GM23338 (cell line): ENCODE measurements around the gene NGLY1. TPM values are rescaled to one million over a fixed set of nuclear protein-coding genes. Genes with fewer than 3 reads are reported as not detected.

Source experiments
- ATAC-seq: fragments of 200-7000 bp; cut with Tn5 transposase; 3 replicates; pipeline ENCODE4 v1.9.1; 2020
- DNase-seq: peaks from one replicate; pipeline ENCODE4 v3.0.0-alpha.2; 2015; ENCODE audit warnings: low spot score
- H2AFZ ChIP-seq: fragments of 200-600 bp; sonication (generic); 2 replicates; pipeline ENCODE4 v1.8.0; 2016; ENCODE audit warnings: antibody characterized with exemption, mild to moderate bottlenecking, moderate library complexity
- H3F3A ChIP-seq: fragments of 200-600 bp; sonication (generic); replicated peaks from 2 replicates; pipeline ENCODE4 v1.8.0; 2017; ENCODE audit warnings: antibody characterized with exemption, mixed run types, low read depth
- H3K27ac ChIP-seq: fragments of 200-600 bp; sonication (generic); 2 replicates; pipeline ENCODE4 v1.6.1; 2016; ENCODE audit warnings: low read depth
- H3K27me3 ChIP-seq: fragments of 200-600 bp; sonication (generic); 2 replicates; pipeline ENCODE4 v1.8.0; 2016; ENCODE audit warnings: mild to moderate bottlenecking, mixed run types, moderate library complexity; ENCODE audit not compliant: insufficient read depth
- H3K36me3 ChIP-seq: fragments of 200-600 bp; sonication (generic); 2 replicates; pipeline ENCODE4 v1.8.0; 2016; ENCODE audit warnings: mild to moderate bottlenecking; ENCODE audit not compliant: insufficient read depth
- H3K4me1 ChIP-seq: fragments of 200-600 bp; sonication (generic); 2 replicates; pipeline ENCODE4 v1.8.0; 2016; ENCODE audit warnings: mild to moderate bottlenecking, moderate library complexity; ENCODE audit not compliant: insufficient read depth
- H3K4me2 ChIP-seq: fragments of 200-600 bp; sonication (generic); 2 replicates; pipeline ENCODE4 v1.7.1; 2017; ENCODE audit warnings: mixed run types
- H3K4me3 ChIP-seq: fragments of 200-600 bp; sonication (generic); 2 replicates; pipeline ENCODE4 v1.6.1; 2016; ENCODE audit warnings: mixed run types
- H3K79me2 ChIP-seq: fragments of 200-600 bp; sonication (generic); replicated peaks from 2 replicates; pipeline ENCODE4 v1.8.0; 2017; ENCODE audit warnings: mild to moderate bottlenecking; ENCODE audit not compliant: insufficient read depth
- H3K9me2 ChIP-seq: fragments of 200-600 bp; sonication (generic); 2 replicates; pipeline ENCODE4 v1.8.0; 2017; ENCODE audit not compliant: insufficient read depth
- H4K20me1 ChIP-seq: fragments of 200-600 bp; sonication (generic); replicated peaks from 2 replicates; pipeline ENCODE4 v1.8.0; 2017; ENCODE audit warnings: mild to moderate bottlenecking; ENCODE audit not compliant: insufficient read depth
- H3K27ac Mint-ChIP-seq: 2 replicates; pipeline ENCODE4 v1.8.0; 2020; ENCODE audit warnings: inconsistent platforms, mild to moderate bottlenecking, moderate library complexity, mixed read lengths
- H3K27me3 Mint-ChIP-seq: 3 replicates; pipeline ENCODE4 v1.8.0; 2022; ENCODE audit warnings: low read depth, mild to moderate bottlenecking, moderate library complexity, mixed read lengths, inconsistent platforms; ENCODE audit not compliant: insufficient read depth, poor library complexity
- H3K36me3 Mint-ChIP-seq: 3 replicates; pipeline ENCODE4 v1.8.0; 2021; ENCODE audit warnings: low read depth, mild to moderate bottlenecking, inconsistent platforms, moderate library complexity, mixed read lengths
- H3K4me1 Mint-ChIP-seq: 3 replicates; pipeline ENCODE4 v1.8.0; 2020; ENCODE audit warnings: mild to moderate bottlenecking, inconsistent platforms, mixed read lengths
- H3K4me3 Mint-ChIP-seq: 3 replicates; pipeline ENCODE4 v1.8.0; 2021; ENCODE audit warnings: moderate library complexity, mild to moderate bottlenecking, inconsistent platforms, mixed read lengths
- H3K9me3 Mint-ChIP-seq: 3 replicates; pipeline ENCODE4 v1.8.0; 2020; ENCODE audit warnings: moderate library complexity, mild to moderate bottlenecking, inconsistent platforms, mixed read lengths
- CREB1 ChIP-seq: fragments of 250-450 bp; sonication (Bioruptor Pico); IDR thresholded peaks from 2 replicates; pipeline ENCODE4 v1.5.0; 2020; ENCODE audit warnings: low read depth, mild to moderate bottlenecking, moderate library complexity
- EZH2 ChIP-seq: fragments of 200-600 bp; sonication (generic); IDR thresholded peaks from one replicate; pipeline ENCODE4 v1.8.0; 2017; ENCODE audit warnings: antibody characterized with exemption, mild to moderate bottlenecking, low read depth; ENCODE audit not compliant: unreplicated experiment
- EZH2phosphoT487 ChIP-seq: fragments of 200-600 bp; sonication (generic); IDR thresholded peaks from one replicate; pipeline ENCODE4 v1.8.1; 2018; ENCODE audit warnings: antibody characterized with exemption; ENCODE audit not compliant: unreplicated experiment
- NANOG ChIP-seq: IDR thresholded peaks from 2 replicates; pipeline ENCODE4 v1.6.1; 2016; ENCODE audit warnings: antibody characterized with exemption, borderline replicate concordance
- POLR2AphosphoS5 ChIP-seq: IDR thresholded peaks from 2 replicates; pipeline ENCODE4 v1.6.1; 2016; ENCODE audit warnings: antibody characterized with exemption, low read depth
- STAT1 ChIP-seq: IDR thresholded peaks from one replicate; pipeline ENCODE4 v1.6.1; 2016; ENCODE audit warnings: antibody characterized with exemption; ENCODE audit not compliant: unreplicated experiment
- ZNF114 ChIP-seq: fragments of 250-450 bp; sonication (Bioruptor Pico); IDR thresholded peaks from 2 replicates; pipeline ENCODE4 v1.5.0; 2020; ENCODE audit warnings: mild to moderate bottlenecking, moderate library complexity
- polyA plus RNA-seq: library from polyadenylated mRNA; unstranded; fragments of >200 nt; fragmentation: Nextera tagmentation; extraction: Ambion mirVana; gene quantifications from 2 replicates; pipeline ENCODE4 v1.2.1, GENCODE V29; 2016
- total RNA-seq: library from RNA; depleted of rRNA; stranded (reverse); fragments of >200 nt; shearing (Covaris generic); gene quantifications from 2 replicates; pipeline ENCODE4 v1.2.3, GENCODE V29; 2014
- TF ChIP-seq, protein P1 (sequence below): IDR thresholded peaks from 2 replicates; pipeline ENCODE4 v1.6.1; 2016; ENCODE audit warnings: antibody characterized with exemption
- TF ChIP-seq, protein P2 (sequence below): fragments of 250-450 bp; sonication (Bioruptor Pico); IDR thresholded peaks from 2 replicates; pipeline ENCODE4 v1.5.0; 2020; ENCODE audit warnings: mild to moderate bottlenecking, moderate library complexity
- TF ChIP-seq, protein P3 (sequence below): IDR thresholded peaks from one replicate; pipeline ENCODE4 v1.6.1; 2018; ENCODE audit warnings: antibody characterized with exemption; ENCODE audit not compliant: unreplicated experiment

Gene NGLY1
- total and polyA plus RNA-seq, 2 experiments from 2014 or later: 20.4 to 43.5 TPM

DNA sequence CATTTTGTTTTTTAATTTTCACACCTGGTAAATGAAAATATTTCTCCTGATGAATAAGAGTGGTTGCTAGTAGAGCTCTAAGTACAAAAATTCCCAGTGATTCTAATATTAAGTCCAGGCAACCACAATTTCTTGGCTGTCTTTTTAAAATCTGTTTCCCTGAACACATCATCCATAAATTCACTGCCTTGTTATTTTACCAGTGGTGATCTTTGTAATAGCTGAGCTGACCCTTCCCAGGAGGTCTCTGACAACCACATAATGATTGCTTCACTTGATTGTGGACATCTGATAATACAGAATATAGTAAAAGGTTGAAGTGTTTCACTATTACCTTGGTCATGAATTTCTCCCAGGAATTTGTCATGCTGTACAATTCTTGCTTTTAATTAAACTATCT lies 104.7 kb downstream of the NGLY1 start:
- H3K4me2 ChIP-seq: no peak overlapping the region
- no peaks in the 10 kb centered on the region for H3F3A ChIP-seq
- Mint-ChIP-seq H3K9me3 (peaks cover 3% of the 10 kb centered on the region; the same call in 1 of the 3 replicates), H3K4me3 (no peak overlapping the region), H3K27me3 (no peaks in the 10 kb centered on the region), H3K36me3 (peaks cover under 1% of the 10 kb centered on the region; the same call in 1 of the 3 replicates), H3K4me1 (no peaks in the 10 kb centered on the region), H3K27ac (no peak overlapping the region)
- H3K27ac ChIP-seq: no peak overlapping the region
- no peaks in the 10 kb centered on the region for H3K9me2 ChIP-seq
- no peak overlapping the region for H3K4me3 ChIP-seq
- no peaks in the 10 kb centered on the region for H3K27me3 ChIP-seq
- no peaks in the 10 kb centered on the region for H4K20me1 ChIP-seq
- no peaks in the 10 kb centered on the region for H3K79me2 ChIP-seq
- ATAC-seq (no peak), DNase-seq (no peak)
- H3K36me3 ChIP-seq: no peaks in the 10 kb centered on the region
- TF ChIP-seq, protein P1, sequence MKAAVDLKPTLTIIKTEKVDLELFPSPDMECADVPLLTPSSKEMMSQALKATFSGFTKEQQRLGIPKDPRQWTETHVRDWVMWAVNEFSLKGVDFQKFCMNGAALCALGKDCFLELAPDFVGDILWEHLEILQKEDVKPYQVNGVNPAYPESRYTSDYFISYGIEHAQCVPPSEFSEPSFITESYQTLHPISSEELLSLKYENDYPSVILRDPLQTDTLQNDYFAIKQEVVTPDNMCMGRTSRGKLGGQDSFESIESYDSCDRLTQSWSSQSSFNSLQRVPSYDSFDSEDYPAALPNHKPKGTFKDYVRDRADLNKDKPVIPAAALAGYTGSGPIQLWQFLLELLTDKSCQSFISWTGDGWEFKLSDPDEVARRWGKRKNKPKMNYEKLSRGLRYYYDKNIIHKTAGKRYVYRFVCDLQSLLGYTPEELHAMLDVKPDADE: no peak
- TF ChIP-seq POLR2AphosphoS5 (no peak), EZH2phosphoT487 (no peak), EZH2 (no peak), CREB1 (no peak), ZNF114 (no peak), NANOG (no peak), STAT1 (no peak)
- TF ChIP-seq, protein P2, sequence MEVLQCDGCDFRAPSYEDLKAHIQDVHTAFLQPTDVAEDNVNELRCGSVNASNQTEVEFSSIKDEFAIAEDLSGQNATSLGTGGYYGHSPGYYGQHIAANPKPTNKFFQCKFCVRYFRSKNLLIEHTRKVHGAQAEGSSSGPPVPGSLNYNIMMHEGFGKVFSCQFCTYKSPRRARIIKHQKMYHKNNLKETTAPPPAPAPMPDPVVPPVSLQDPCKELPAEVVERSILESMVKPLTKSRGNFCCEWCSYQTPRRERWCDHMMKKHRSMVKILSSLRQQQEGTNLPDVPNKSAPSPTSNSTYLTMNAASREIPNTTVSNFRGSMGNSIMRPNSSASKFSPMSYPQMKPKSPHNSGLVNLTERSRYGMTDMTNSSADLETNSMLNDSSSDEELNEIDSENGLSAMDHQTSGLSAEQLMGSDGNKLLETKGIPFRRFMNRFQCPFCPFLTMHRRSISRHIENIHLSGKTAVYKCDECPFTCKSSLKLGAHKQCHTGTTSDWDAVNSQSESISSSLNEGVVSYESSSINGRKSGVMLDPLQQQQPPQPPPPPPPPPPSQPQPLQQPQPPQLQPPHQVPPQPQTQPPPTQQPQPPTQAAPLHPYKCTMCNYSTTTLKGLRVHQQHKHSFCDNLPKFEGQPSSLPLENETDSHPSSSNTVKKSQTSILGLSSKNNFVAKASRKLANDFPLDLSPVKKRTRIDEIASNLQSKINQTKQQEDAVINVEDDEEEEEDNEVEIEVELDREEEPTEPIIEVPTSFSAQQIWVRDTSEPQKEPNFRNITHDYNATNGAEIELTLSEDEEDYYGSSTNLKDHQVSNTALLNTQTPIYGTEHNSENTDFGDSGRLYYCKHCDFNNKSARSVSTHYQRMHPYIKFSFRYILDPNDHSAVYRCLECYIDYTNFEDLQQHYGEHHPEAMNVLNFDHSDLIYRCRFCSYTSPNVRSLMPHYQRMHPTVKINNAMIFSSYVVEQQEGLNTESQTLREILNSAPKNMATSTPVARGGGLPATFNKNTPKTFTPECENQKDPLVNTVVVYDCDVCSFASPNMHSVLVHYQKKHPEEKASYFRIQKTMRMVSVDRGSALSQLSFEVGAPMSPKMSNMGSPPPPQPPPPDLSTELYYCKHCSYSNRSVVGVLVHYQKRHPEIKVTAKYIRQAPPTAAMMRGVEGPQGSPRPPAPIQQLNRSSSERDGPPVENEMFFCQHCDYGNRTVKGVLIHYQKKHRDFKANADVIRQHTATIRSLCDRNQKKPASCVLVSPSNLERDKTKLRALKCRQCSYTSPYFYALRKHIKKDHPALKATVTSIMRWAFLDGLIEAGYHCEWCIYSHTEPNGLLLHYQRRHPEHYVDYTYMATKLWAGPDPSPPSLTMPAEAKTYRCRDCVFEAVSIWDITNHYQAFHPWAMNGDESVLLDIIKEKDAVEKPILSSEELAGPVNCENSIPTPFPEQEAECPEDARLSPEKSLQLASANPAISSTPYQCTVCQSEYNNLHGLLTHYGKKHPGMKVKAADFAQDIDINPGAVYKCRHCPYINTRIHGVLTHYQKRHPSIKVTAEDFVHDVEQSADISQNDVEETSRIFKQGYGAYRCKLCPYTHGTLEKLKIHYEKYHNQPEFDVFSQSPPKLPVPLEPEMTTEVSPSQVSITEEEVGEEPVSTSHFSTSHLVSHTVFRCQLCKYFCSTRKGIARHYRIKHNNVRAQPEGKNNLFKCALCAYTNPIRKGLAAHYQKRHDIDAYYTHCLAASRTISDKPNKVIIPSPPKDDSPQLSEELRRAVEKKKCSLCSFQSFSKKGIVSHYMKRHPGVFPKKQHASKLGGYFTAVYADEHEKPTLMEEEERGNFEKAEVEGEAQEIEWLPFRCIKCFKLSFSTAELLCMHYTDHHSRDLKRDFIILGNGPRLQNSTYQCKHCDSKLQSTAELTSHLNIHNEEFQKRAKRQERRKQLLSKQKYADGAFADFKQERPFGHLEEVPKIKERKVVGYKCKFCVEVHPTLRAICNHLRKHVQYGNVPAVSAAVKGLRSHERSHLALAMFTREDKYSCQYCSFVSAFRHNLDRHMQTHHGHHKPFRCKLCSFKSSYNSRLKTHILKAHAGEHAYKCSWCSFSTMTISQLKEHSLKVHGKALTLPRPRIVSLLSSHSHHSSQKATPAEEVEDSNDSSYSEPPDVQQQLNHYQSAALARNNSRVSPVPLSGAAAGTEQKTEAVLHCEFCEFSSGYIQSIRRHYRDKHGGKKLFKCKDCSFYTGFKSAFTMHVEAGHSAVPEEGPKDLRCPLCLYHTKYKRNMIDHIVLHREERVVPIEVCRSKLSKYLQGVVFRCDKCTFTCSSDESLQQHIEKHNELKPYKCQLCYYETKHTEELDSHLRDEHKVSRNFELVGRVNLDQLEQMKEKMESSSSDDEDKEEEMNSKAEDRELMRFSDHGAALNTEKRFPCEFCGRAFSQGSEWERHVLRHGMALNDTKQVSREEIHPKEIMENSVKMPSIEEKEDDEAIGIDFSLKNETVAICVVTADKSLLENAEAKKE (CRISPR knock-in tag): no peak
- TF ChIP-seq, protein P3, sequence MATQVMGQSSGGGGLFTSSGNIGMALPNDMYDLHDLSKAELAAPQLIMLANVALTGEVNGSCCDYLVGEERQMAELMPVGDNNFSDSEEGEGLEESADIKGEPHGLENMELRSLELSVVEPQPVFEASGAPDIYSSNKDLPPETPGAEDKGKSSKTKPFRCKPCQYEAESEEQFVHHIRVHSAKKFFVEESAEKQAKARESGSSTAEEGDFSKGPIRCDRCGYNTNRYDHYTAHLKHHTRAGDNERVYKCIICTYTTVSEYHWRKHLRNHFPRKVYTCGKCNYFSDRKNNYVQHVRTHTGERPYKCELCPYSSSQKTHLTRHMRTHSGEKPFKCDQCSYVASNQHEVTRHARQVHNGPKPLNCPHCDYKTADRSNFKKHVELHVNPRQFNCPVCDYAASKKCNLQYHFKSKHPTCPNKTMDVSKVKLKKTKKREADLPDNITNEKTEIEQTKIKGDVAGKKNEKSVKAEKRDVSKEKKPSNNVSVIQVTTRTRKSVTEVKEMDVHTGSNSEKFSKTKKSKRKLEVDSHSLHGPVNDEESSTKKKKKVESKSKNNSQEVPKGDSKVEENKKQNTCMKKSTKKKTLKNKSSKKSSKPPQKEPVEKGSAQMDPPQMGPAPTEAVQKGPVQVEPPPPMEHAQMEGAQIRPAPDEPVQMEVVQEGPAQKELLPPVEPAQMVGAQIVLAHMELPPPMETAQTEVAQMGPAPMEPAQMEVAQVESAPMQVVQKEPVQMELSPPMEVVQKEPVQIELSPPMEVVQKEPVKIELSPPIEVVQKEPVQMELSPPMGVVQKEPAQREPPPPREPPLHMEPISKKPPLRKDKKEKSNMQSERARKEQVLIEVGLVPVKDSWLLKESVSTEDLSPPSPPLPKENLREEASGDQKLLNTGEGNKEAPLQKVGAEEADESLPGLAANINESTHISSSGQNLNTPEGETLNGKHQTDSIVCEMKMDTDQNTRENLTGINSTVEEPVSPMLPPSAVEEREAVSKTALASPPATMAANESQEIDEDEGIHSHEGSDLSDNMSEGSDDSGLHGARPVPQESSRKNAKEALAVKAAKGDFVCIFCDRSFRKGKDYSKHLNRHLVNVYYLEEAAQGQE: no peak
- peaks cover 10% of the 10 kb centered on the region; the same call in 1 of the 2 replicates for H3K4me1 ChIP-seq
- H2AFZ ChIP-seq: no peak overlapping the region
